HCT116 (cell line): ENCODE results near the gene NOX4. TPM values are rescaled to one million over a fixed set of nuclear protein-coding genes. Genes with fewer than 3 reads are reported as not detected.
"Not testable (repeated sequence)": the region's sequence is repeated elsewhere in the genome, so short reads cannot be mapped to it uniquely, and the experiment has no call there.

ENCODE experiments used
- ATAC-seq: fragments of 200-7000 bp; cut with Tn5 transposase; 2 replicates; pipeline ENCODE4 v1.9.1; 2020; ENCODE audit warnings: mild to moderate bottlenecking, moderate library complexity
- BruUV-seq: library from RNA; stranded (reverse); fragments of 400-500 nt; replicated peaks from 2 replicates; lab custom pipeline; 2021; lab: Mats Ljungman, UMichigan
- CTCF ChIA-PET: fragments of 300-600 bp; sonication (Branson Sonifier 250); formaldehyde crosslinking; loops from one replicate; lab custom pipeline; 2021; ENCODE audit warnings: antibody characterized with exemption; lab: Charles Lee
- POLR2A ChIA-PET: fragments of 300-600, 350-600 bp; sonication (Branson Sonifier 250); formaldehyde crosslinking; loops from one replicate; lab custom pipeline; 2021; ENCODE audit warnings: antibody characterized with exemption; lab: Charles Lee
- RAD21 ChIA-PET, 2 experiments: fragments of 300-600 bp; sonication (Branson Sonifier 250); formaldehyde crosslinking; loops; one replicate each; lab custom pipeline; 2023; ENCODE audit warnings: low total read pairs in 2 of 2; ENCODE audit not compliant: uncharacterized antibody in 2 of 2, unreplicated experiment in 2 of 2, low non-redundant PET in 1 of 2; lab: Charles Lee
- DNase-seq: peaks from one replicate; pipeline ENCODE4 v3.0.0-alpha.2; 2010; ENCODE audit warnings: low read depth, low spot score
- H2AFZ ChIP-seq: fragments of 200-600 bp; shearing (Covaris generic), sonication (generic); 2 replicates; pipeline ENCODE4 v1.6.1; 2017; ENCODE audit warnings: low read depth, mixed run types, mixed read lengths, antibody characterized with exemption, low read length; ENCODE audit not compliant: poor library complexity, severe bottlenecking
- H3K27ac ChIP-seq: 2 replicates; pipeline ENCODE4 v1.5.1; 2012; ENCODE audit warnings: low read depth, low read length
- H3K27me3 ChIP-seq: fragments of 200-600 bp; sonication (generic); 2 replicates; pipeline ENCODE4 v1.6.1; 2016; ENCODE audit warnings: mixed run types, low read length, mixed read lengths; ENCODE audit not compliant: insufficient read depth
- H3K36me3 ChIP-seq, 2 experiments: fragments of 200-500 bp in 1 of 2; fragments of 200-600 bp in 1 of 2; sonication (Bioruptor generic) in 1 of 2; sonication (generic) in 1 of 2; 2 replicates each; pipeline versions ENCODE4 v1.5.1 to v1.6.1; 2014 to 2016; ENCODE audit warnings: low read length in 2 of 2, inconsistent platforms in 1 of 2, mixed read lengths in 1 of 2, mixed run types in 1 of 2; ENCODE audit not compliant: insufficient read depth in 2 of 2, control insufficient read depth in 1 of 2
- H3K4me1 ChIP-seq, 2 experiments: fragments of 200-600 bp in 1 of 2; sonication (generic) in 1 of 2; 2 replicates each; pipeline versions ENCODE4 v1.5.1 to v1.6.1; 2012 to 2017; ENCODE audit warnings: low read length in 2 of 2, inconsistent platforms in 1 of 2, mild to moderate bottlenecking in 1 of 2, mixed read lengths in 1 of 2, mixed run types in 1 of 2, moderate library complexity in 1 of 2; ENCODE audit not compliant: insufficient read depth in 2 of 2, control insufficient read depth in 1 of 2
- H3K4me2 ChIP-seq: fragments of 200-600 bp; sonication (generic); 2 replicates; pipeline ENCODE4 v1.6.1; 2017; ENCODE audit warnings: mixed run types, low read length, mixed read lengths
- H3K4me3 ChIP-seq, 2 experiments: fragments of 200-600 bp in 1 of 2; sonication (generic) in 1 of 2; replicated peaks in 1 of 2; 2 replicates each; pipeline ENCODE4 v1.5.1; 2011 to 2016; ENCODE audit warnings: low read length in 2 of 2, control low read depth in 1 of 2, low read depth in 1 of 2, mild to moderate bottlenecking in 1 of 2, mixed read lengths in 1 of 2, mixed run types in 1 of 2
- H3K79me2 ChIP-seq: fragments of 200-600 bp; sonication (generic); 2 replicates; pipeline ENCODE4 v1.6.1; 2017; ENCODE audit warnings: mild to moderate bottlenecking, mixed run types, low read length, moderate library complexity, mixed read lengths; ENCODE audit not compliant: insufficient read depth
- H3K9ac ChIP-seq: fragments of 200-600 bp; sonication (generic); 2 replicates; pipeline ENCODE4 v1.6.1; 2016; ENCODE audit warnings: low read length, mixed read lengths
- H3K9me2 ChIP-seq: fragments of 200-600 bp; sonication (generic), shearing (Covaris generic); 2 replicates; pipeline ENCODE4 v1.6.1; 2017; ENCODE audit warnings: mixed run types, mild to moderate bottlenecking, moderate library complexity; ENCODE audit not compliant: insufficient read depth
- H3K9me3 ChIP-seq, 2 experiments: fragments of 200-500 bp in 1 of 2; fragments of 200-600 bp in 1 of 2; sonication (Bioruptor generic) in 1 of 2; sonication (generic) in 1 of 2; 2 replicates each; pipeline ENCODE4 v1.6.1; 2014 to 2017; ENCODE audit warnings: low read length in 2 of 2, mixed read lengths in 2 of 2, inconsistent platforms in 1 of 2, low read depth in 1 of 2, mild to moderate bottlenecking in 1 of 2, mixed run types in 1 of 2, moderate library complexity in 1 of 2; ENCODE audit not compliant: control insufficient read depth in 1 of 2, insufficient read depth in 1 of 2
- H4K20me1 ChIP-seq: fragments of 200-600 bp; sonication (generic), shearing (Covaris generic); 2 replicates; pipeline ENCODE4 v1.6.1; 2017; ENCODE audit warnings: mixed run types, mild to moderate bottlenecking, moderate library complexity; ENCODE audit not compliant: insufficient read depth
- ATF3 ChIP-seq: IDR thresholded peaks from 2 replicates; pipeline ENCODE4 v1.6.1; 2012
- CBX3 ChIP-seq: IDR thresholded peaks from 2 replicates; pipeline ENCODE4 v1.6.1; 2012; ENCODE audit warnings: low read depth
- EGR1 ChIP-seq: IDR thresholded peaks from 2 replicates; pipeline ENCODE4 v1.6.1; 2012; ENCODE audit warnings: low read depth
- ELF1 ChIP-seq: IDR thresholded peaks from 2 replicates; pipeline ENCODE4 v1.6.1; 2012; ENCODE audit warnings: low read depth, borderline replicate concordance
- FOSL1 ChIP-seq: IDR thresholded peaks from 2 replicates; pipeline ENCODE4 v1.6.1; 2012; ENCODE audit warnings: low read depth
- JUND ChIP-seq: IDR thresholded peaks from 2 replicates; pipeline ENCODE4 v1.6.1; 2012
- REST ChIP-seq: IDR thresholded peaks from 2 replicates; pipeline ENCODE4 v1.6.1; 2012; ENCODE audit warnings: low read depth
- SIN3A ChIP-seq: IDR thresholded peaks from 2 replicates; pipeline ENCODE4 v1.6.1; 2012; ENCODE audit warnings: low read depth
- SP1 ChIP-seq: IDR thresholded peaks from 2 replicates; pipeline ENCODE4 v1.6.1; 2012; ENCODE audit warnings: low read depth
- intact Hi-C: fragments of 100-400 bp; cut with micrococcal nuclease; formaldehyde crosslinking; loops from 2 replicates; pipeline ENCODE4 v1.10.0; 2022
- total RNA-seq: library from RNA; stranded (reverse); gene quantifications from one replicate; pipeline ENCODE4 v1.2.1, GENCODE V29; 2021; ENCODE audit not compliant: unreplicated experiment

The NOX4 gene
- total RNA-seq, 1 experiment from 2014 or later = not detected

- TF ChIP-seq SP1 (no peak), EGR1 (no peak)
These were observed 132.4 kb downstream of the NOX4 start (continued) for GRCh38 chr11:89358761-89359160.

- no peaks in the 10 kb centered on the region for H3K79me2 ChIP-seq
- no peak overlapping the region for H2AFZ ChIP-seq
- H3K9me2 ChIP-seq = no peaks in the 10 kb centered on the region
- H3K4me1 ChIP-seq = no peaks in the 10 kb centered on the region
- CTCF ChIA-PET = no interaction called here
- H3K9me3 ChIP-seq = no peaks in the 10 kb centered on the region
- TF ChIP-seq REST = no peak
- TF ChIP-seq SIN3A = no peak
- TF ChIP-seq CBX3 = no peak
- no peak for TF ChIP-seq EGR1
- TF ChIP-seq ATF3 = no peak
- no peak for TF ChIP-seq FOSL1
- TF ChIP-seq JUND = no peak
- TF ChIP-seq ELF1 = no peak
- RAD21 ChIA-PET = no interaction called here
- intact Hi-C loops = no loop called here
- BruUV-seq = no TSS peak
- no peaks in the 10 kb centered on the region for H4K20me1 ChIP-seq
- H3K36me3 ChIP-seq = no peaks in the 10 kb centered on the region
- H3K27me3 ChIP-seq = no peaks in the 10 kb centered on the region; the same call in 1 of the 2 replicates
- no peak for DNase-seq
- H3K4me3 ChIP-seq = no peak overlapping the region
- ATAC-seq = no peak
- H3K9ac ChIP-seq = no peak overlapping the region
- POLR2A ChIA-PET = no interaction called here
- no peak overlapping the region for H3K4me2 ChIP-seq
- H3K27ac ChIP-seq = no peak overlapping the region
These were observed 135.5 kb downstream of the NOX4 start for GRCh38 chr11:89355646-89356045.

GRCh38 chr11:89354513-89354912 is 136.7 kb downstream of the NOX4 start:
- DNase-seq, H3K36me3 ChIP-seq, H3K9ac ChIP-seq, RAD21 ChIA-PET, CTCF ChIA-PET, H3K9me3 ChIP-seq, H3K4me2 ChIP-seq, H3K79me2 ChIP-seq, intact Hi-C loops, H3K4me1 ChIP-seq, H3K9me2 ChIP-seq, POLR2A ChIA-PET, BruUV-seq, H3K27ac ChIP-seq, H2AFZ ChIP-seq, H4K20me1 ChIP-seq, H3K27me3 ChIP-seq, H3K4me3 ChIP-seq, ATAC-seq: not testable (repeated sequence)
